CD1c-positive myeloid dendritic cell (primary cell): ENCODE results near the gene KAZN.

Experiments used
- DNase-seq: peaks from one replicate; pipeline ENCODE4 v3.0.0-alpha.2; 2016; ENCODE audit errors: extremely low spot score

KAZN gene

DNA sequence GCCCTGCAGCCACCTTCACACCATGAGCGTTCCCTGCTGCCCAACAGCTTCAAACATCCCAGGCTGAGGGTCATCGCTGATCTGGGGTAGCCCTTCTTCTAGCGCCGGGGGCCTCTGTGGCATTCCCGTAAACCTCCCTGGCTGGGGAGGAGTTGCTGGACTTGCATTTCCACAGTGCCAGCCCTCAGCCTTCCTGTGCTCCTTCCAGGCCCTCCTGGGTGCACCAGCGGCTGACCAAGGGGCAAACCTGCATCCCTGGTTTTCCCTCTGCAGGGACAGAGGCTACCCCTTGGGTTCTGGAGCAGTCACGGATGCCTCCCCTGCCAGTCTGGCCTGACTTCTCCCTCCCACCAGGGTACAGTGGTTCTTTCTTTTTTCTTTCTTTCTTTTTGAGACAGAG is 336.4 kb downstream of the KAZN start:
- DNase-seq: no peak

DNA sequence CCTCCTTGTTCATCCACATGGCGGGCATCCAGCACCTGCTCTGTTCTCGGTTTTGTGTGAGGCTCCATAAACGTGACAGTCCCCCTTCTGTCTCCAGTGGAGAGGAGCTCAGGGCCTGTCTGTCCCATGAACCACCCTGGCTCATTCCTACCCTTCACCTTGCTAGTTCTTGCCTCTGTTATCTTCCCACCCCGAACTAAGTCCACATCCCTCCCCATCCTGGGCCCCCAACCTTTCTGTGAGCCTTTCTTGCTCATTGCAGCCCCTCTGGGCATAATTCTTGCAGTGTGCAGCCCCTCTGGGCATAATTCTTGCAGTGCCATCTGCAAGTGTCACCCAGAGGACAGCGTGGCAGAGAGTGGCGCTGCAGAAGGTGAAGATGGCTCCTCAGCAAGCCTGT is 338.3 kb downstream of the KAZN start:
- DNase-seq: no peak

DNA sequence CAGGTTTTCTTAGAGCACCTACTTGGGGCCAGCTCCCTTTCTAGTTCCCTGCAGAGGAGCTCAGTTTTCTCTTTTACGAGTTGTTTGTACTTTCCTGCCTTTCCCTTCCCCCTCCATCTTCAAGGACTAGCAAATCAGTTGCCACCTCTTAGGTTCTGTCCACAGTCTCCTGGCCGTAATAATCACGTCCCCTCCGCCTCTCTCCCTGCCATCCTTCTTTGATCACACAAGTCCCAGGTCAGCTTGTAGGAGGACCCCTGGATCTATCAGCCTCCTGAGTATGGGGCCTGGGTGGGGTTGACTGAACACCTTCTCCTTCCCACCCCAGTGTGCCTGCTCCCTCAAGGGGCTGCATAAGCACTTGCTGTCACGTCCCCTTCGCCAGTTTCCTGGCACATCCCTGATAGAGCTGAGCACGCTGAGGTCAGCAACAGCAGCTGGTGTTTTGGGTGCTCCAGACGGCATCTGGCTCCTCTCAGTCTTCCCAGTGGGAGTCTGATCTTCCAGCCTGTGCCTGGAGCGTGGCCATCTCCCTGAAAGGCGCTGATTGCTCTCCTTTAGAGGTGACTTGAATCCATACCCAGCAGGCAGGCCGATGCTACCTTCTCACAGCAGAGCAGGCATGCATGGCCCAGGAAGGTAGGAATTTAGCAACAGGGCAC is 338.9 kb downstream of the KAZN start:
- no peak for DNase-seq

DNA sequence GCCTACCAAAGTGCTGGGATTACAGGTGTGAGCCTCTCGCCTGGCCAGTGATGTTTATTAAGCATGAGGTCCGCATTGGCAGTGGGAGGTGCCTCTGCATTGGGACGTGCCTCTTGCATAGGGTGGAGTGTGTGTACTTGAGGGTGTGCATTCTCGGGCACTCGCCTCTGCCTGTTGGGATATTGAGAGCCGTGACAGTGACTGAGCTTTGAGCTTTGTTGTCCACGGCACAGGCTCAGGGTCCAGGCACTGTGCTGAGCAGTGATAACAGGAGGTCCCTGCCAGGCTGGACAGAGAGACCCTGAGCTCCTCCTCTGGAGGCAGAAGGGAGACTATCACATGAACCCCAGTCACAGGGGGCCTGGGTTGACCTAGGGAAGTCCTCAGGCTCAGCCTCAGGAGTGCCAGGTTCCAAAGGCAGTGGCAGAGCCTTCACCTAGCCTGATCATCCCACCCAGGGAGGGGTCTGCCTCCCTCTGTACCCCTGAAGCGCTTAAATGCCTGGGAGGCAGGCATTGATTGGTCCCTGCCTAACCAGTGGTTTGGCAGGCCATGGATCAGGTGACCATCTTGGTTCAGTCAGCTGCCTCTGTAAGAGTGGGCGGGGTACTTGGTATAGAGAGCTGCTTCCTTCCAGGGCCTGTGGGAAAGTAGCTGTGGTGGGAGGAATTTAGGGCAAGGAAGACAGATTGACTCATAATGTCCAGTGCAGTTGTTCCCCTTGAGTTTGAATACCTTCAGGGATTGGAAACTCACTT is 341.2 kb downstream of the KAZN start:
- DNase-seq: peak; percentile 74

DNA sequence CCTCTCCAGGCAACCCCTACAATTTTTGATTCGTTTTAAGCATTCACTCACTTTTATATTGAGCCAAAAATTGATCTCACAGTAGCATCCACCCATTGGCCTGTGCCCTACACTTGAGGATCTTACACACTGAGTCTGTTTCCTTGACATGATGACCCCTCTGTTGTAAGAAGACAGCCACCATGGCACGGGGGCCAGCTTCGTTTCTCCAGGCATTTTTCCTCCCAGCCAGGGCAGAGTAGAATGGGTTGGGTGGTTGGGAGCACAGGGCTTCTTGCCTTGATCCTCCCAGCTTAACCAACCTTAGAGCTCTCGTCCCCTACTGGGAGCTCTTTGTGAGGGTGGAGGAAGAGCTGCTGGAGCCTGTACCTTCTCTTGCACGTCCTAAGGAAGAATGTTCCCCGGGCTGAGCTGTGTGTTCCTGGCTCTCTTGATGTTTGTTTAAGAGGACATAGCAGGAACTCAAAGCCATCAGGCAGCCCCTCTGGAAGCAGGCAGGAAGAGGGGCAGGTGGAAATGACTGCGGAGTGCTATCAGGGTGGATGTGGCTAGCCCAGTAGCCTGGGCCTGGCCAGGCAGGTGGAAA is 341.9 kb downstream of the KAZN start:
- no peak for DNase-seq

- no peak for DNase-seq
Observed at GRCh38 chr1:14941864-14942263, 343.4 kb downstream of the KAZN start.

DNA sequence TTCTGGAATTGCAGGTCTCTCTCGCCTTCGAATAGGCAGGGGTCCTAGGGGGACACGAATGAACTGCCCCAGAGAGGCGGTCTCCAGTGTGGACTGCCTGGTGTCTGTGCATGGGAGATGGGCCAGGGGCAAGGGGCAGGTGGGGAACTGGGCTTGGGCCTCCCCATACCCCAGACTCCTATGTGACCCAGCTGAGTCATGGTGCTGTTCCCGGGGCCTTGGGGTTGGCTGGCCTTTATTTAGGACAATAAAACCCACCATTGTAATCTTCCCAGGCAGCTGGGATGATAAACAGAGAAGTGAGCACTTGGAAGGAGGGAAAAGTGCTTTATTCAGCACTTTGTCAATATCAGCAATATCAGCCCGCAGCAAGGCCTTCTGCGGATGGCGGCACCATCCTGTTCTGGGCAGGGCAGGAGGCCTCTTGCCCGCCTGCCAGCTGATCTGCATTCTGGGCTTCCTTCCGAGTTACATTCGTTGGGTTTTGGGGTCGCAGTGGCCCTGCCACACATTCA is 346.0 kb downstream of the KAZN start:
- DNase-seq: no peak

DNA sequence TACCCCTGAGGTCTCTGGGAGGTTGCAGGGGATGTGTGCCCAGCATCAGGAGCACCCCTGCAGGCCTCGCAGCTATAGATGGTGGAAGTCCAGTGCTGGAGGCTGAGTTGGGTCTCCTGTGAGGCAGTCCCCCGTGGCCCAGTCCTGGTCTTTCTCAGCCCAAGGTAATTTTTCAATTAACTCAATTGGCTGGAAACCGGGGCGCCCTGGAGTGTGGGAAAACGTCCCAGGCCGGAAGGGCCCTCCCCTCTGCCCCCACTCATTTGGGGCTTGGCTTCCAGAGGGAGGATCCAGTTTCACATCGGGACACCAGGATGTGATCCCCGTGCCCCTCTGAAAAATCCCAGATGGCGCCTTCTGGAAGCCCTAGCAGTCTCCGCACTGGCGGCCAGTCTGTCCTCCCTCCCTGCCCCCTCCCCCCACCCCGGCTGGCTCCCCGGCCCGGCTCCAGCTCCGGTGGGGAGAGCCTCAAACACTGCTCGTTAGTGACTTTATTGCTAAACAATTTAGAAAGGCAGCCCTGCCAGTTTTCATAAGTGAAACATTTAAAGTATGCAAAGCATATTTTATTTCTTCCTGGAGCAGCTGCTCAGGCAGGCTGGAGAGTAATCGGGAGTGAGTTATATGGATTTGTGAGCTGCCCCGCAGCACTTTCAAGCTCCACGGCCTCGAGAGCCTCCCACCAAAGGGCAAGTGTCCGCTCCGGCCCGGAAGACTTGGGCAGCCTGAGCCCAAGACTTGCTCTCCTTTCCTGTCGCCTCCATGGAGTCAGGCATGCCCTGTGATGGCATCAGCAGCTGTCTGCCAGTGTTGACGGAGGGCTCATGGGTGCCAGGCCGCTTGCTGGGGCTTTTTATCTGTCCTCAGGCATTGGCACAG is 346.9 kb downstream of the KAZN start:
- no peak for DNase-seq

GRCh38 chr1:14946011-14946359 is 347.5 kb downstream of the KAZN start:
- no peak for DNase-seq

- no peak for DNase-seq
Observed at GRCh38 chr1:14946684-14947238, 348.3 kb downstream of the KAZN start.

DNA sequence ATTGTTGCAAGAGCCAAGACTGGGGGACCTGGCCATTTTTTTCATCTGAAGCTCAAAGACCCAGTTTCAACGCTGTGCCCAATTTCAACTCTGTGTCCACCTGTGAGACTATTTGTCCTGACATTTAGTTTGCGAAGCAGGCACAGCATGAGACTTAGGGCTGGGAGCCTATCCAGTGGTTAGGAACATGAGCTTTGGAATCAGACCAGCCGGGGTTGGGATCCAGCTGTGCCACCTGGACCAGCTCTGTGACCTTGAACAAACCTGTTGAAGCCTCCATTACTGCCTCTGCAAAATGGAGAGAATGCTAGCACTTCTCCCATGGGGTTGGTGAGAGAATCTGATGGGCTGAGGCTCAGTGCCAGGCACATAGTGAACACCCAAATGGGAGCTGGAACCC is 348.9 kb downstream of the KAZN start:
- no peak for DNase-seq

DNA sequence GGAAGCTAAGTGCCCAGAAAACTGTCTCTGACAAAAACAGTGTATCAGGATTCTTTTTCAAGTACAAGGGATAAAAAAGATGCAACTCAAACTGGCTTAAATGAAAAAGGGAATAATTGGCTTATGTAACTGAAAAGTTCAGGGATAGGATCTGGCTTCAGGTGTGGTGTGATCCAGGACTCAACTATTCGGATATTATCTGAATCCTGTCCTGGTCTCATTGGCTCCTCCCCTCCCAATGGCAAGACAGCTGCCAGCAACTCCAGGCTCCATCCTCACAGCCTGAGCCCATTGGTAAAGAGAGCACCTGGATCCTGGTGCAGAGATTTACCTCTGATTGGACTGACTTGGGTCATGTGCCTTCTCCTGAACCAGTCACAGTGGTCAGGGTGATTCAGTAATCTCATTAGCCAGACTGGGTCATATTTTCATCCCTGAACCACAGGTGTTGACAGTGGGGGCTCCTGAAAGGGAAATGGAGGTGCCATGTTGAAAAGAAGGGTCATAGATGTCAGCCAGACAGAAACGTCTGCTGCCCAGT is 349.7 kb downstream of the KAZN start:
- DNase-seq: no peak

DNA sequence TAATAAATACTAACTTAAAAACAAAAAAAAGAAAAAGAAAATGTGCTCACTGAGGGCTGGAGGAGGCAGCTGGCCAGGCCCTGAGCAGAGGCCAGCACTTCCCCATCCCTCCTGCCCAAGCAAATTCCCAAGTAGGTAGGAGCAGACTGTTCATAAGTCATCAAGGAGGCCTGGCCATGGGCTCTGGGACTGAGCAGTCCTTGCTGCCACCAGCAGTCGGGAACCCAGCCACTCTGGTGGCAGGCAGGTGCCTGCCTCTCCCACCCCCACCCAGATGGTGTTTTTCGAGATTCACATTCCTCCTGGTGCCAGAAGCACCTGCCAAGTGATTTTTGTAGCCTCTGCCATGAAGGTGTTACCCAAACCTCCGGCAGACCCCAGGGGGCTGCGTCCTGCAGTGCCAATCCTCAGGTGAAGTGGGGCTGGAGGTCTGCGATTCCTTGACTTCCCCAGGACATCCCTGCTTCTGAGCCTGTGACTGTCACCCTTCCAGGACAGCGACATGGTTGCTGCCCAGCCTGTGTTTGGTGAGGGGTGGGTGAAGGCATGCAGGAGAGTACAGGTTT is 350.9 kb downstream of the KAZN start:
- no peak for DNase-seq

GRCh38 chr1:14949836-14950713 is 351.6 kb downstream of the KAZN start:
- DNase-seq: no peak

DNA sequence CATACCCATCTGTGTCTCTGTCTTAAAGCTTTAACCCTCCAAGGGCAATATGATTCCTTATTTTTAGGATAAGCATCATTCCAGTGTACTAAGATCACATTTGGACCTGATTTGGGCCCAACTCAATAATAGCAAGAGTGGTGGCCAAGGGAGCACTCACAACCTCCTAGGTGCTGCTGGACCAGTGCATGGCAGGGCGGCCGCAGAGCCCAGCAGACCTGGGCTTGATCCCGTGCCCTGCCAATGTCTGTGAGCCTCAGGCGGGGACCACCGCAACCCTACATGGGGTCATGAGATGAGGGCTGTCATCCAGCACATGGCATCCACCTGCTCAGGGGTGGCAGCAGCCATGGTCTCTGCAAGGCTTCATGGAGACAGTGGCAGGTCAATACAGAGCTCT is 353.3 kb downstream of the KAZN start:
- no peak for DNase-seq

GRCh38 chr1:14952626-14953314 is 354.3 kb downstream of the KAZN start:
- DNase-seq: no peak

DNA sequence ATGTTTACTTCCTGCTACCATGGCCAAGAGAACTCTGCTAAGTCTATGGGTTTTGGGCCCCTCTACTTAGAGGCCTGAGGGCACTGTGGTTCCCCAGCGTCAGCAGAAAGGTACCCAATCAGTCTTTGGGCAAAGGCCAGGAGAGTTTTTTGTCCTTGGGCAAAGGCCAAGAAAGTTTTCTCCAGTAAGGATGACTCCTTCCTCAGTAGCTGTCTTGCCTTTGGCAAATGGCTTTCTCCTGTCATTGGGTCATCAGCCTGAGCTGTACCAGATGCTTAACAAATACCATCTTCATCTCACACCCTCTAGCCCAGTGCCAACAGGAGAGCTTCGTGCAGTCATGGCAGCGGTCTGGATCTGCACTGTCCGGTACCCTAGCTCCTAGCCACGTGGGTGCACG is 355.7 kb downstream of the KAZN start:
- no peak for DNase-seq

GRCh38 chr1:14954930-14955329 is 356.4 kb downstream of the KAZN start:
- no peak for DNase-seq

DNA sequence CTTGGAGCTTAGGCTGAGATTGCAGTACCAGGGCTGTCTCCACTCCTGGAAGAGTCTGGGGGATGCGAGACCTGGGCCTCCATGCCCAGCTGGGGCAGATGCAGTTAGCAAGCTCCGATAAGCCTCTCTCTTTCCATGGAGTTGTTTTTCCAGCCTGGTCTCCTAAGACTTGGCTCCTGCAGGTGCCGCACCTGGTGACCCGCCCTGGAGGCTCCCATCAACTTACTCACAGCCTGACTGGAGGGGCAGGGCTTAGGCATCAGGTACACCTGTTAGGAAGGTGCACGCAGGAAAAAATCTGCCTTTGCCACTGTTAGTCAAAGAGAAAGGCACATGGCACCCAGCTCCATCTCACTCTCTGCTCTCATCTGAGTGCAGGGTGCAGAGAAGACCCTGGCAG is 356.9 kb downstream of the KAZN start:
- DNase-seq: no peak

GRCh38 chr1:14955976-14956375 is 357.5 kb downstream of the KAZN start:
- DNase-seq: no peak
